Measurements from ENCODE around the gene GH1.
"Not testable (repeated sequence)": the region's sequence is repeated elsewhere in the genome, so short reads cannot be mapped to it uniquely, and the experiment has no call there.

The GH1 gene

GRCh38 chr17:63918789-63919305 lies at the start of gene GH1:
Gene GH1, minus strand, starts transcription at chr17:63918839. Its CDS starts 63 bp downstream, at chr17:63918776.
- not testable (repeated sequence) for H3K27me3 ChIP-seq (ENCODE audit: insufficient read depth, low read length, poor library complexity); H2AFZ ChIP-seq (ENCODE audit: low read depth, low read length); H3K9me3 ChIP-seq (ENCODE audit: insufficient read depth, low read length, severe bottlenecking); H3K9ac ChIP-seq (ENCODE audit: low read depth, low read length); ATAC-seq (ENCODE audit: insufficient read depth, low read depth); H3K4me1 ChIP-seq (ENCODE audit: insufficient read depth, low read length); H3K79me2 ChIP-seq (ENCODE audit: insufficient read depth, low read length); H4K20me1 ChIP-seq (ENCODE audit: insufficient read depth, low read length); H3K4me2 ChIP-seq (ENCODE audit: insufficient read depth, low read length); H3K4me3 ChIP-seq (ENCODE audit: low read depth in 1 of 2, low read length in 2 of 2); H3K36me3 ChIP-seq (ENCODE audit: insufficient read depth, low read length); H3K27ac ChIP-seq (ENCODE audit: low read length); DNase-seq

DNA sequence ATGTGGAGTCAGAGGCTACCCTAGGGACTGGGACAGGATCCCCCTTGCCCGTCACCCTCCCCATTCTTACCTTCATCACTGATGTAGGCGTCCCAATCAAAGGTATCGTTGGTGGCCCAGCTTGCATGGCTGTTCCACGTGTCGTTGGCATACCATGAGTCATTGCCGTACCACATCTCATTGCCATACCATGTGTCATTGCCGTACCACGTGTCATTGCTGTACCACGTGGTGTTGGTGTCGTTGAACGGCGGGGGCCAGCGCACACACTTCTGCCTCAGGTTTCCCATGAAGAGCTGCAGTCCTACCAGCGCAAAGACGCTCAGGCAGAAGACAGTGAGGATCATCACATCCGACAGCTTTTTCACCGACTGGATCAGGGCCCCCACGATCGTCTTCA lies 49.3 kb upstream of the GH1 start:
- no peaks in the 10 kb centered on the region for H3K9me3 ChIP-seq (ENCODE audit: insufficient read depth, low read length, severe bottlenecking)
- no peaks in the 10 kb centered on the region for H3K36me3 ChIP-seq (ENCODE audit: insufficient read depth, low read length)
- ATAC-seq (ENCODE audit: insufficient read depth, low read depth) (no peak), DNase-seq (no peak)
- no peaks in the 10 kb centered on the region for H4K20me1 ChIP-seq (ENCODE audit: insufficient read depth, low read length)
- no peaks in the 10 kb centered on the region for H3K4me1 ChIP-seq (ENCODE audit: insufficient read depth, low read length)
- no peak overlapping the region for H2AFZ ChIP-seq (ENCODE audit: low read depth, low read length)
- no peak overlapping the region for H3K4me2 ChIP-seq (ENCODE audit: insufficient read depth, low read length)
- no peaks in the 10 kb centered on the region for H3K27me3 ChIP-seq (ENCODE audit: insufficient read depth, low read length, poor library complexity)
- H3K79me2 ChIP-seq (ENCODE audit: insufficient read depth, low read length): no peaks in the 10 kb centered on the region
- TF ChIP-seq, protein P1, sequence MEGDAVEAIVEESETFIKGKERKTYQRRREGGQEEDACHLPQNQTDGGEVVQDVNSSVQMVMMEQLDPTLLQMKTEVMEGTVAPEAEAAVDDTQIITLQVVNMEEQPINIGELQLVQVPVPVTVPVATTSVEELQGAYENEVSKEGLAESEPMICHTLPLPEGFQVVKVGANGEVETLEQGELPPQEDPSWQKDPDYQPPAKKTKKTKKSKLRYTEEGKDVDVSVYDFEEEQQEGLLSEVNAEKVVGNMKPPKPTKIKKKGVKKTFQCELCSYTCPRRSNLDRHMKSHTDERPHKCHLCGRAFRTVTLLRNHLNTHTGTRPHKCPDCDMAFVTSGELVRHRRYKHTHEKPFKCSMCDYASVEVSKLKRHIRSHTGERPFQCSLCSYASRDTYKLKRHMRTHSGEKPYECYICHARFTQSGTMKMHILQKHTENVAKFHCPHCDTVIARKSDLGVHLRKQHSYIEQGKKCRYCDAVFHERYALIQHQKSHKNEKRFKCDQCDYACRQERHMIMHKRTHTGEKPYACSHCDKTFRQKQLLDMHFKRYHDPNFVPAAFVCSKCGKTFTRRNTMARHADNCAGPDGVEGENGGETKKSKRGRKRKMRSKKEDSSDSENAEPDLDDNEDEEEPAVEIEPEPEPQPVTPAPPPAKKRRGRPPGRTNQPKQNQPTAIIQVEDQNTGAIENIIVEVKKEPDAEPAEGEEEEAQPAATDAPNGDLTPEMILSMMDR (IDR thresholded peaks at IDR 0.05; ENCODE audit: borderline replicate concordance, extremely low read depth, low read length, poor library complexity, severe bottlenecking): no peak
- no peak for TF ChIP-seq EZH2 (IDR thresholded peaks at IDR 0.05; ENCODE audit: borderline replicate concordance, low read depth, low read length, severe bottlenecking)
- H3K4me3 ChIP-seq (ENCODE audit: low read depth in 1 of 2, low read length in 2 of 2): no peak overlapping the region
- no peak overlapping the region for H3K9ac ChIP-seq (ENCODE audit: low read depth, low read length)
- no peak overlapping the region for H3K27ac ChIP-seq (ENCODE audit: low read length)

- Histone ChIP-seq H3K36me3 (ENCODE audit: insufficient read depth, low read length) (no peaks in the 10 kb centered on the region), H3K27me3 (ENCODE audit: insufficient read depth, low read length, poor library complexity) (no peaks in the 10 kb centered on the region), H3K79me2 (ENCODE audit: insufficient read depth, low read length) (no peaks in the 10 kb centered on the region), H3K4me2 (ENCODE audit: insufficient read depth, low read length) (no peak overlapping the region), H3K27ac (ENCODE audit: low read length) (no peak overlapping the region), H4K20me1 (ENCODE audit: insufficient read depth, low read length) (0 out of 2 replicates have a peak, but pooled peaks cover 3% of the 10 kb centered on the region), H2AFZ (ENCODE audit: low read depth, low read length) (no peak overlapping the region), H3K4me3 (ENCODE audit: low read depth in 1 of 2, low read length in 2 of 2) (no peak overlapping the region), H3K4me1 (ENCODE audit: insufficient read depth, low read length) (no peaks in the 10 kb centered on the region), H3K9me3 (ENCODE audit: insufficient read depth, low read length, severe bottlenecking) (no peaks in the 10 kb centered on the region), H3K9ac (ENCODE audit: low read depth, low read length) (no peak overlapping the region)
- ATAC-seq (ENCODE audit: insufficient read depth, low read depth): peak; percentile 33; the same call in 1 of the 3 replicates
- DNase-seq: no peak
- TF ChIP-seq, protein P1 (IDR thresholded peaks at IDR 0.05; ENCODE audit: borderline replicate concordance, extremely low read depth, low read length, poor library complexity, severe bottlenecking): no peak
- TF ChIP-seq EZH2 (IDR thresholded peaks at IDR 0.05; ENCODE audit: borderline replicate concordance, low read depth, low read length, severe bottlenecking): no peak
These were observed 48.1 kb upstream of the GH1 start for GRCh38 chr17:63966646-63967264.

DNA sequence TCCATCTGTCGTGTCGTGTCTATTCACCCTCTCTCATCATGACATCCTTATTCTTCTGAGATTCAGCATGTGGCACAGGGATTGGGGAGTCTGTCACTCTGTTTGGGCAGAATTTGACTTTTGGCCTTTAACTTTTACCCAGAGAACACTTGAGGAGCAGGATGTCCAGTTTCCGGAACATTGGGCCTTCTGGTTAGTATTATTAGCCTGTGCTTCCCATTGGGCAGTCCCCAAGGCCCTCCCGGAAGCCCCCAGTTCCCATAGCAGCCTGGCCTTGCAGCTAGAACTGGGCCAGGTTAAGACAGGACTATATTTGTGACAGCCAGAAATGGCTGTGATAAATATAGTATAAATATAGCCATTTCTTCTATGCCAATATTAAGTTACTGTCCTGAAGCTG lies 44.5 kb upstream of the GH1 start:
- no peaks in the 10 kb centered on the region for H3K79me2 ChIP-seq (ENCODE audit: insufficient read depth, low read length)
- DNase-seq: no peak
- no peaks in the 10 kb centered on the region for H3K36me3 ChIP-seq (ENCODE audit: insufficient read depth, low read length)
- TF ChIP-seq EZH2 (IDR thresholded peaks at IDR 0.05; ENCODE audit: borderline replicate concordance, low read depth, low read length, severe bottlenecking): no peak
- TF ChIP-seq, protein P1 (IDR thresholded peaks at IDR 0.05; ENCODE audit: borderline replicate concordance, extremely low read depth, low read length, poor library complexity, severe bottlenecking): no peak
- H3K4me1 ChIP-seq (ENCODE audit: insufficient read depth, low read length): no peaks in the 10 kb centered on the region
- no peak overlapping the region for H3K9ac ChIP-seq (ENCODE audit: low read depth, low read length)
- 0 out of 2 replicates have a peak, but pooled peaks cover 3% of the 10 kb centered on the region for H4K20me1 ChIP-seq (ENCODE audit: insufficient read depth, low read length)
- no peaks in the 10 kb centered on the region for H3K27me3 ChIP-seq (ENCODE audit: insufficient read depth, low read length, poor library complexity)
- no peak overlapping the region for H2AFZ ChIP-seq (ENCODE audit: low read depth, low read length)
- no peak overlapping the region for H3K27ac ChIP-seq (ENCODE audit: low read length)
- no peak overlapping the region for H3K4me2 ChIP-seq (ENCODE audit: insufficient read depth, low read length)
- no peaks in the 10 kb centered on the region for H3K9me3 ChIP-seq (ENCODE audit: insufficient read depth, low read length, severe bottlenecking)
- no peak overlapping the region for H3K4me3 ChIP-seq (ENCODE audit: low read depth in 1 of 2, low read length in 2 of 2)
- ATAC-seq (ENCODE audit: insufficient read depth, low read depth): no peak
